Measurements from ENCODE around the gene CPNE2.

CPNE2 gene

GRCh38 chr16:57105184-57105583 lies 12.8 kb downstream of the CPNE2 start:
- TF ChIP-seq SIN3A (IDR thresholded peaks at IDR 0.05; ENCODE audit: borderline replicate concordance, insufficient read depth, low read length) (no peak), REST (IDR thresholded peaks at IDR 0.05; ENCODE audit: insufficient read depth in 1 of 2, low read depth in 2 of 2, low read length in 2 of 2) (no peak), FOXP2 (optimal IDR thresholded peaks at IDR 0.05; ENCODE audit: borderline replicate concordance, extremely low read depth, extremely low read length, insufficient read depth) (no peak)

GRCh38 chr16:57106767-57107166 lies 14.4 kb downstream of the CPNE2 start:
- no peak for TF ChIP-seq TAF1 (IDR thresholded peaks at IDR 0.05; ENCODE audit: borderline replicate concordance, insufficient read depth, low read length)
- TF ChIP-seq REST (IDR thresholded peaks at IDR 0.05; ENCODE audit: insufficient read depth in 1 of 2, low read depth in 2 of 2, low read length in 2 of 2) = no peak
- no peak for TF ChIP-seq FOXP2 (optimal IDR thresholded peaks at IDR 0.05; ENCODE audit: borderline replicate concordance, extremely low read depth, extremely low read length, insufficient read depth)

GRCh38 chr16:57107321-57107922 lies 15.0 kb downstream of the CPNE2 start:
- no peak for TF ChIP-seq TAF1 (IDR thresholded peaks at IDR 0.05; ENCODE audit: borderline replicate concordance, insufficient read depth, low read length)
- no peak for TF ChIP-seq REST (IDR thresholded peaks at IDR 0.05; ENCODE audit: insufficient read depth in 1 of 2, low read depth in 2 of 2, low read length in 2 of 2)
- no peak for TF ChIP-seq POLR2AphosphoS5 (IDR thresholded peaks at IDR 0.05; ENCODE audit: low read depth, low read length)
- no peak for TF ChIP-seq SIN3A (IDR thresholded peaks at IDR 0.05; ENCODE audit: borderline replicate concordance, insufficient read depth, low read length)
- TF ChIP-seq FOXP2 (optimal IDR thresholded peaks at IDR 0.05; ENCODE audit: borderline replicate concordance, extremely low read depth, extremely low read length, insufficient read depth) = no peak

- TF ChIP-seq TAF1 (IDR thresholded peaks at IDR 0.05; ENCODE audit: borderline replicate concordance, insufficient read depth, low read length) = no peak
- TF ChIP-seq REST (IDR thresholded peaks at IDR 0.05; ENCODE audit: insufficient read depth in 1 of 2, low read depth in 2 of 2, low read length in 2 of 2) = no peak
- no peak for TF ChIP-seq SIN3A (IDR thresholded peaks at IDR 0.05; ENCODE audit: borderline replicate concordance, insufficient read depth, low read length)
- TF ChIP-seq POLR2AphosphoS5 (IDR thresholded peaks at IDR 0.05; ENCODE audit: low read depth, low read length) = no peak
- TF ChIP-seq FOXP2 (optimal IDR thresholded peaks at IDR 0.05; ENCODE audit: borderline replicate concordance, extremely low read depth, extremely low read length, insufficient read depth) = no peak
These were observed 16.0 kb downstream of the CPNE2 start for GRCh38 chr16:57108432-57108831.

GRCh38 chr16:57110937-57111336 lies 18.6 kb downstream of the CPNE2 start:
- TF ChIP-seq POLR2AphosphoS5 (IDR thresholded peaks at IDR 0.05; ENCODE audit: low read depth, low read length) (no peak), FOXP2 (optimal IDR thresholded peaks at IDR 0.05; ENCODE audit: borderline replicate concordance, extremely low read depth, extremely low read length, insufficient read depth) (no peak), SIN3A (IDR thresholded peaks at IDR 0.05; ENCODE audit: borderline replicate concordance, insufficient read depth, low read length) (no peak), TAF1 (IDR thresholded peaks at IDR 0.05; ENCODE audit: borderline replicate concordance, insufficient read depth, low read length) (no peak), REST (IDR thresholded peaks at IDR 0.05; ENCODE audit: insufficient read depth in 1 of 2, low read depth in 2 of 2, low read length in 2 of 2) (no peak)

All from PFSK-1 (cell line).